H1 (cell line): Measurements from ENCODE around the gene REM2. TPM values are rescaled to one million over a fixed set of nuclear protein-coding genes. Genes with fewer than 3 reads are reported as not detected.

Experiments
- ASH2L ChIP-seq: fragments of 200-600, 300-600 bp; sonication (generic); IDR thresholded peaks from one replicate; pipeline ENCODE4 v1.7.1; 2017; ENCODE audit warnings: low read length
- BACH1 ChIP-seq: IDR thresholded peaks from 2 replicates; pipeline ENCODE4 v1.6.1; 2012; ENCODE audit warnings: low read length, improper control_type of control experiment
- BCL11A ChIP-seq, 2 experiments: IDR thresholded peaks; one replicate each; pipeline ENCODE4 v1.6.1; 2011; ENCODE audit warnings: low read depth in 2 of 2, low read length in 2 of 2, mild to moderate bottlenecking in 2 of 2
- BRCA1 ChIP-seq: IDR thresholded peaks from 2 replicates; pipeline ENCODE4 v1.6.1; 2012; ENCODE audit warnings: low read depth, low read length, improper control_type of control experiment
- CBX5 ChIP-seq: fragments of 300-800, 300-1000 bp; sonication (generic); IDR thresholded peaks from 2 replicates; pipeline ENCODE4 v1.7.1; 2016; ENCODE audit warnings: antibody characterized with exemption, low read length, low read depth
- CEBPB ChIP-seq: IDR thresholded peaks from 2 replicates; pipeline ENCODE4 v1.6.1; 2012; ENCODE audit warnings: low read depth, low read length
- CHD2 ChIP-seq: IDR thresholded peaks from 2 replicates; pipeline ENCODE4 v1.6.1; 2012; ENCODE audit warnings: low read length, improper control_type of control experiment
- E2F6 ChIP-seq: IDR thresholded peaks from 2 replicates; pipeline ENCODE4 v1.6.1; 2012; ENCODE audit warnings: inconsistent platforms
- EZH2 ChIP-seq: fragments of 200-600 bp; sonication (generic); IDR thresholded peaks from 2 replicates; pipeline ENCODE4 v1.7.1; 2012; ENCODE audit warnings: low read depth, mild to moderate bottlenecking, moderate library complexity, low read length, inconsistent platforms; ENCODE audit not compliant: severe bottlenecking
- GTF2F1 ChIP-seq: IDR thresholded peaks from 2 replicates; pipeline ENCODE4 v1.6.1; 2012; ENCODE audit warnings: low read depth, low read length, improper control_type of control experiment, borderline replicate concordance
- HDAC6 ChIP-seq: IDR thresholded peaks from one replicate; pipeline ENCODE4 v1.7.1; 2012; ENCODE audit warnings: low read depth, mild to moderate bottlenecking, inconsistent platforms, low read length, moderate library complexity
- JUND ChIP-seq: IDR thresholded peaks from 2 replicates; pipeline ENCODE4 v1.6.1; 2011; ENCODE audit warnings: mild to moderate bottlenecking, improper control_type of control experiment, low read length
- MAX ChIP-seq: IDR thresholded peaks from 2 replicates; pipeline ENCODE4 v1.6.1; 2012; ENCODE audit warnings: inconsistent platforms
- NANOG ChIP-seq: IDR thresholded peaks from 2 replicates; pipeline ENCODE4 v1.6.1; 2011; ENCODE audit warnings: low read length, low read depth, mild to moderate bottlenecking, inconsistent platforms; ENCODE audit not compliant: insufficient read depth, poor library complexity, severe bottlenecking
- NRF1 ChIP-seq: IDR thresholded peaks from 2 replicates; pipeline ENCODE4 v1.6.1; 2011; ENCODE audit warnings: mild to moderate bottlenecking, low read depth, low read length, improper control_type of control experiment
- POLR2AphosphoS5 ChIP-seq: IDR thresholded peaks from 2 replicates; pipeline ENCODE4 v1.6.1; 2011; ENCODE audit warnings: low read depth, low read length
- POU5F1 ChIP-seq: IDR thresholded peaks from 2 replicates; pipeline ENCODE4 v1.6.1; 2011; ENCODE audit warnings: low read depth, mild to moderate bottlenecking, low read length, moderate library complexity
- RFX5 ChIP-seq: IDR thresholded peaks from 2 replicates; pipeline ENCODE4 v1.6.1; 2011; ENCODE audit warnings: low read depth, low read length, improper control_type of control experiment, borderline replicate concordance
- SAP30 ChIP-seq: fragments of 300-600 bp; sonication (generic); IDR thresholded peaks from 2 replicates; pipeline ENCODE4 v1.7.1; 2012; ENCODE audit warnings: low read length, moderate library complexity, mild to moderate bottlenecking, inconsistent platforms; ENCODE audit not compliant: insufficient read depth, insufficient replicate concordance
- SIRT6 ChIP-seq: IDR thresholded peaks from one replicate; pipeline ENCODE4 v1.7.1; 2012; ENCODE audit warnings: low read length, inconsistent platforms
- SP4 ChIP-seq: IDR thresholded peaks from 2 replicates; pipeline ENCODE4 v1.6.1; 2012; ENCODE audit warnings: low read length, inconsistent platforms
- TAF1 ChIP-seq: IDR thresholded peaks from 2 replicates; pipeline ENCODE4 v1.6.1; 2011; ENCODE audit warnings: mild to moderate bottlenecking, low read depth, low read length
- USF2 ChIP-seq: IDR thresholded peaks from 2 replicates; pipeline ENCODE4 v1.6.1; 2011; ENCODE audit warnings: low read length, improper control_type of control experiment
- YY1 ChIP-seq: IDR thresholded peaks from 2 replicates; pipeline ENCODE4 v1.6.1; 2011; ENCODE audit warnings: low read depth, mild to moderate bottlenecking, low read length
- polyA plus RNA-seq, 7 experiments: library from polyadenylated mRNA; depleted of rRNA in 3 of 7; stranded (reverse) in 5 of 7; unstranded in 2 of 7; fragments of >200 nt in 5 of 7; fragments of 200-250 nt in 2 of 7; gene quantifications; 1 replicate in 5 of 7; 2 replicates in 1 of 7; 4 replicates in 1 of 7; pipeline versions ENCODE4 v1.2.1 to v1.2.3, GENCODE V29; 2011 to 2013; ENCODE audit warnings: missing spikeins in 2 of 7, mixed read lengths in 2 of 7
- total RNA-seq: library from RNA; stranded (reverse); fragmentation: NEBNext Ultra II Directional; extraction: Animal tissue kit (Norgen Biotek cat#: 25700); gene quantifications from 2 replicates; pipeline ENCODE4 v1.2.1, GENCODE V29; 2021

REM2 gene
- total and polyA plus RNA-seq, 2 of the 8 experiments (the other 6 are each of a cell fraction or from before 2014, with no cell fraction given): 1.00 to 1.1 TPM

- no peak for TF ChIP-seq SP4
- TF ChIP-seq TAF1: peak; percentile 33
- TF ChIP-seq EZH2: no peak
- TF ChIP-seq RFX5: no peak
- peak; percentile 98 for TF ChIP-seq E2F6
- TF ChIP-seq NRF1: no peak
- no peak for TF ChIP-seq JUND
- no peak for TF ChIP-seq CHD2
- TF ChIP-seq MAX: peak; percentile 99
- TF ChIP-seq YY1: no peak
- no peak for TF ChIP-seq BACH1
- no peak for TF ChIP-seq HDAC6
- TF ChIP-seq SIRT6: no peak
- TF ChIP-seq BRCA1: no peak
- TF ChIP-seq USF2: no peak
- no peak for TF ChIP-seq BCL11A (IDR thresholded peaks at IDR 0.05; ENCODE audit: low read depth in 2 of 2, low read length in 2 of 2)
- TF ChIP-seq POU5F1: no peak
- TF ChIP-seq POLR2AphosphoS5: 0 out of 2 replicates have a peak, but pooled peaks have one; percentile 17
- 0 out of 2 replicates have a peak, but pooled peaks have one; percentile 18 for TF ChIP-seq GTF2F1
- no peak for TF ChIP-seq NANOG
- peak; percentile 53 for TF ChIP-seq ASH2L
- TF ChIP-seq CBX5: no peak
- no peak for TF ChIP-seq CEBPB
- TF ChIP-seq SAP30: no peak
Measured at GRCh38 chr14:22886500-22887259, 3.7 kb downstream of the REM2 start (continued).
